OCI-LY3 (cell line): ENCODE data around the gene SASH1.

Experiments used
- EZH2phosphoT487 ChIP-seq: fragments of 200-600 bp; shearing (Covaris generic); IDR thresholded peaks from 2 replicates; pipeline ENCODE4 v1.6.1; 2018; ENCODE audit warnings: antibody characterized with exemption, mixed run types, low read depth
- TF ChIP-seq, protein P1 (sequence below): fragments of 200-600, 300-600 bp; sonication (generic); IDR thresholded peaks from 2 replicates; pipeline ENCODE4 v1.5.1; 2014; ENCODE audit warnings: antibody characterized with exemption, low read length, low read depth

DNA sequence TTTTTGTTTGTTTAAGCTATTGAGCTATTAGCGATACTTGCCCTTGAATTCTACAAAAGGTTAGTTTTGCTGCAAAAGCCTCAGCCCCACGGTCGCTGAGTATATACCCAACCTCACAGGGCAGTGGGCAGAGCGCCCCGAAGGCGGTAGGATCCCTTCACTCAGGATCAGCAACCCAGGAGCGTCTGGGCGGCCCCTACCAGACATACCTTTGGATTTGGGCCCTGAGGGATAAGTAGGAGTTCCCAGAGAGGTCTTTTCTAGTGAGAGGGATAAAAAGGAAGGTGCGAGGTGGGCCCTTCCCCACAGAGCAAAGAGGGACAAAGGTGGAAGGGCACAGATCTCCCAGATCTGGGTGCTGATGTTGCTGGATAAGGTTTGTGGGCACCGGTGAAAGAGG is 6.1 kb downstream of the SASH1 start:
- TF ChIP-seq, protein P1, sequence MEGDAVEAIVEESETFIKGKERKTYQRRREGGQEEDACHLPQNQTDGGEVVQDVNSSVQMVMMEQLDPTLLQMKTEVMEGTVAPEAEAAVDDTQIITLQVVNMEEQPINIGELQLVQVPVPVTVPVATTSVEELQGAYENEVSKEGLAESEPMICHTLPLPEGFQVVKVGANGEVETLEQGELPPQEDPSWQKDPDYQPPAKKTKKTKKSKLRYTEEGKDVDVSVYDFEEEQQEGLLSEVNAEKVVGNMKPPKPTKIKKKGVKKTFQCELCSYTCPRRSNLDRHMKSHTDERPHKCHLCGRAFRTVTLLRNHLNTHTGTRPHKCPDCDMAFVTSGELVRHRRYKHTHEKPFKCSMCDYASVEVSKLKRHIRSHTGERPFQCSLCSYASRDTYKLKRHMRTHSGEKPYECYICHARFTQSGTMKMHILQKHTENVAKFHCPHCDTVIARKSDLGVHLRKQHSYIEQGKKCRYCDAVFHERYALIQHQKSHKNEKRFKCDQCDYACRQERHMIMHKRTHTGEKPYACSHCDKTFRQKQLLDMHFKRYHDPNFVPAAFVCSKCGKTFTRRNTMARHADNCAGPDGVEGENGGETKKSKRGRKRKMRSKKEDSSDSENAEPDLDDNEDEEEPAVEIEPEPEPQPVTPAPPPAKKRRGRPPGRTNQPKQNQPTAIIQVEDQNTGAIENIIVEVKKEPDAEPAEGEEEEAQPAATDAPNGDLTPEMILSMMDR, result no peak
- TF ChIP-seq EZH2phosphoT487, result no peak
